Measurements from ENCODE around the gene CCDC138. TPM values are rescaled to one million over a fixed set of nuclear protein-coding genes. Genes with fewer than 3 reads are reported as not detected.

CCDC138 gene
- total RNA-seq, 2 experiments from 2014 or later, result 14.3 to 15.3 TPM

DNA sequence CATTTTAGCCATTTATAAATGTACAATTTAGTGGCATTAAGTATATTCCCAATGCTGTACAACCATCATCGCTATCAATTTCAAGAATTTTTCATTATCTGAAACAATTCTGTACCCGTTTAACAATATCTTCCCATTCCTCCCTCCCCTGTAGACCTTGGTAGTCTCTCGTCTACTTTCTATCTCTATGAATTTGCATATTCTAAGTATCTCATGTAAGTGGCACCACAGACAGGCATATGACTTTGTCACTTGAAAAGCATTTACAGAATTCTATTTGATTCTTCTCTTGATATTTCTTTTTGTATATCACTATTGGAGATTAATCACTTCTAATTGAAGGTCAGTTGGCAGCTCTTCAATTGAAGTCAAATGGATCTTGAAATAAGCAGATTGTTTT lies 48.0 kb downstream of the CCDC138 start:
- ATAC-seq (no peak), DNase-seq (no peak)
- no peak overlapping the region for H3K4me3 Mint-ChIP-seq
- intact Hi-C loops (cut with DNase I, micrococcal nuclease), result no loop called here
- H3K4me1 Mint-ChIP-seq, result peaks cover 20% of the 10 kb centered on the region
- H3K27ac Mint-ChIP-seq, result no peak overlapping the region
- H3K36me3 Mint-ChIP-seq (ENCODE audit: low read depth), result peaks cover 31% of the 10 kb centered on the region
- ChIA-PET CTCF (interaction anchor here (1.4 kb wide), 1 partner anchor 19 kb away, joined by 3 read pairs; no protein-coding TSS in a partner anchor), POLR2A (interaction anchor here (0.6 kb wide), 1 partner anchor 258 kb away, joined by 3 read pairs; no protein-coding TSS in a partner anchor)
- H3K9me3 Mint-ChIP-seq (ENCODE audit: low read depth), result peaks cover 6% of the 10 kb centered on the region
- H3K27me3 Mint-ChIP-seq, result no peaks in the 10 kb centered on the region

DNA sequence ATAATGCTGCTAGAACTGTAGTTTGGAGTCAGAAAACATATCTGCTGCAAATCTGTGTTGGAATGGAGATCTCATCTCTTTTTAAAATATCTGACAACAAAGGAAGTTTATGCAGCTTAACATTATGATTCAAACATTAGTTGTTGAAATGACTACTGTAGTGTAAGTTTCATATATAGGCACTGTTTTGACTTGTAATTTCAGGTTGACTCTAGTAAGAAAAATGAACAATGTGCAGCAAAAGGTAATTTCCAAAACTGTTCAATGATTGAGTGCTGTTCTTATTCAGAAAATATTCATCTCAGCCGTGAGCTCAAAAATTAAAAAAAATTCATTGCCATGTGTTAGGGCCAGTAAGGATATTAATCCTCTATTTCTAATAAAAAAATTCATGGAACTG lies 48.5 kb downstream of the CCDC138 start:
- H3K27me3 Mint-ChIP-seq, result no peaks in the 10 kb centered on the region
- ChIA-PET POLR2A (interaction anchor here (0.6 kb wide), 1 partner anchor 258 kb away, joined by 3 read pairs; no protein-coding TSS in a partner anchor), CTCF (interaction anchor here (1.4 kb wide), 1 partner anchor 19 kb away, joined by 3 read pairs; no protein-coding TSS in a partner anchor)
- H3K9me3 Mint-ChIP-seq (ENCODE audit: low read depth), result peaks cover 9% of the 10 kb centered on the region
- no peak overlapping the region for H3K4me3 Mint-ChIP-seq
- no peak overlapping the region for H3K27ac Mint-ChIP-seq
- ATAC-seq (peak; percentile 80), DNase-seq (no peak)
- intact Hi-C loops (cut with DNase I, micrococcal nuclease), result no loop called here
- H3K4me1 Mint-ChIP-seq, result peaks cover 20% of the 10 kb centered on the region
- peaks cover 34% of the 10 kb centered on the region for H3K36me3 Mint-ChIP-seq (ENCODE audit: low read depth)

DNA sequence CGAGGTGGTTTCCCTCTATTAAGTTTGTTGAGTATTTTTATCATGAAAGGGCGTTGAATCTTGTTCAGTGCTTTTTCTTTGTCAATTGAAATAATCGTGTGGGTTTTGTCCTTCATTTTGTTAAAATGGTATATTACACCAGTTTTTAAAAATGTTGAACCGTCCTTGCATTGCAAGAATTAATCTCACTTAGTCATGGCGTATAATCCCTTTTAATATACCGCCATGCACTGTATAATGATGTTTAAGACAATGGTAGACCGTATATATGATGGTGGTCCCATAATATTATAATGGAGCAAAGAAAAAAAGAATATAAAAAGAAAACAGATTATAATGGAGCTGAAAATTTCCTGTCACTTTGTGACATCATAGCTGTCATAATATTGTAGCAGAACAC lies 50.6 kb downstream of the CCDC138 start:
- intact Hi-C loops (cut with DNase I, micrococcal nuclease), result no loop called here
- Mint-ChIP-seq H3K4me3 (no peak overlapping the region), H3K4me1 (peaks cover 20% of the 10 kb centered on the region), H3K36me3 (ENCODE audit: low read depth) (peaks cover 50% of the 10 kb centered on the region), H3K9me3 (ENCODE audit: low read depth) (peaks cover 15% of the 10 kb centered on the region), H3K27me3 (no peaks in the 10 kb centered on the region), H3K27ac (no peak overlapping the region)
- ChIA-PET CTCF (no interaction called here), POLR2A (no interaction called here)
- DNase-seq (no peak), ATAC-seq (no peak)

DNA sequence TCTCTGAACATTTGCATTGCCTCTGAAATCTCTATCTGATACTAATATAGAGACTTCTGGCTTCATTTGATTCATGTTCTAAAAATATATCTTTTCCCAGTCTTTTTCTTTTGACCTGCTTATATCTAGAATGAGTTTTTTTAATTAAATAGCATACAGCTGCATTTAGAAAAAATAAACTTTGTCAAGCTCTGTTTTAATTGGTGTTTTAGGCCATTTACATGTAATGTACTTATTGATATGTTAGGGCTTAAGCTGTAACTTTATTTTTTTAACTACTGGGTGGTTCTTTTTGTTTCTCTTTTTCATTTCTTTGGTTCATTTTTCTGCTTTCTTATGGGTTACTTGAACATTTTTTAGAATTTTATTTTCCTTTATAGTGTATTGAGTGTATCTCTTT lies 54.9 kb downstream of the CCDC138 start:
- no peaks in the 10 kb centered on the region for H3K4me1 Mint-ChIP-seq
- H3K36me3 Mint-ChIP-seq (ENCODE audit: low read depth), result peaks cover 43% of the 10 kb centered on the region
- peaks cover 13% of the 10 kb centered on the region for H3K9me3 Mint-ChIP-seq (ENCODE audit: low read depth)
- no peaks in the 10 kb centered on the region for H3K27me3 Mint-ChIP-seq
- intact Hi-C loops (cut with DNase I, micrococcal nuclease), result no loop called here
- ChIA-PET POLR2A (no interaction called here), CTCF (interaction anchor here (1.0 kb wide), 1 partner anchor 26 kb away, joined by 3 read pairs; no protein-coding TSS in a partner anchor)
- H3K4me3 Mint-ChIP-seq, result no peak overlapping the region
- no peak for DNase-seq
- H3K27ac Mint-ChIP-seq, result no peak overlapping the region
- ATAC-seq, result no peak

DNA sequence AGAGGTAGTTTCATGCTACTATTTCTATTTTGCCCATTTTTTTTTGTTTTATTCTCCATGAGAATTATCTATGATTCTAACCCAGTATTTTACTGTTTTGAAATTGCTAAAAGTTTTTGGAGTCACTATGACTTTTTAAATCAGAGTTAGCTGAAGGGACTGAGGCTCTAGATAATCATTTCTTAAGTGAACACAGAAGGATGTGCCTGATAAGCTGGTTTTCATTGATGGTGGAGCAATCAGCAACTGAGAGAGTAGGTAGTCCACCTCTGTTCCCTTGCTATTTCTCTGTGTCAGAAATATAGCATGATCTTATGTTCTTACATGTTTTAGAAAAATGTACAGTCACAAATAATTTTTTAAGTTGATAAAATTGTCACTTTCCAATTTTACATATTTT lies 59.4 kb downstream of the CCDC138 start:
- peaks cover 25% of the 10 kb centered on the region for H3K36me3 Mint-ChIP-seq (ENCODE audit: low read depth)
- DNase-seq, result no peak
- H3K4me3 Mint-ChIP-seq, result no peak overlapping the region
- no peaks in the 10 kb centered on the region for H3K27me3 Mint-ChIP-seq
- ChIA-PET POLR2A (no interaction called here), CTCF (interaction anchor here (0.6 kb wide), 1 partner anchor 19 kb away, joined by 3 read pairs; no protein-coding TSS in a partner anchor)
- ATAC-seq, result no peak
- intact Hi-C loops (cut with DNase I, micrococcal nuclease), result no loop called here
- no peak overlapping the region for H3K27ac Mint-ChIP-seq
- no peaks in the 10 kb centered on the region for H3K4me1 Mint-ChIP-seq
- H3K9me3 Mint-ChIP-seq (ENCODE audit: low read depth), result peaks cover 6% of the 10 kb centered on the region

DNA sequence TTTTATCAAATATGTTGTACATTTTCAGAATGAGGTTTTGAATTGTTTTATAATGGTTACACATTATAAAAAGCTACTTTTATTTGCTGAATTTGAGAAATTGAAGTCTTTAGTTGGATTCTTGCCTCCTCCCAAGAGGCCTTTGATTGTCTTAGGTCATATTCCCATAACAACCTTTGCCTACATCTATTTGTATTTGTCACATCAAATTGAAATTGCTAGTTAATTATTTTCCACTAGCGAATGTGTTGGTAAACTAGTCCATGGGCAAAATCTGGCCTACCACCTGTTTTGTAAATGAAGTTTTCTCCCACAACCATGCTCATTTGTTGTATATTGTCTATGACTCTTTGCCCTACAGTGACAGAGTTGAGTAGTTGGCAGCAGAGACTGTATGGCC lies 60.4 kb downstream of the CCDC138 start:
- no peak overlapping the region for H3K4me3 Mint-ChIP-seq
- no peaks in the 10 kb centered on the region for H3K4me1 Mint-ChIP-seq
- no peak overlapping the region for H3K27ac Mint-ChIP-seq
- DNase-seq, result no peak
- ATAC-seq, result no peak
- no peaks in the 10 kb centered on the region for H3K27me3 Mint-ChIP-seq
- peaks cover 25% of the 10 kb centered on the region for H3K36me3 Mint-ChIP-seq (ENCODE audit: low read depth)
- ChIA-PET POLR2A (no interaction called here), CTCF (interaction anchor here (0.8 kb wide), 1 partner anchor 241 kb away, joined by 3 read pairs; no protein-coding TSS in a partner anchor)
- no peaks in the 10 kb centered on the region for H3K9me3 Mint-ChIP-seq (ENCODE audit: low read depth)
- intact Hi-C loops (cut with DNase I, micrococcal nuclease), result no loop called here

DNA sequence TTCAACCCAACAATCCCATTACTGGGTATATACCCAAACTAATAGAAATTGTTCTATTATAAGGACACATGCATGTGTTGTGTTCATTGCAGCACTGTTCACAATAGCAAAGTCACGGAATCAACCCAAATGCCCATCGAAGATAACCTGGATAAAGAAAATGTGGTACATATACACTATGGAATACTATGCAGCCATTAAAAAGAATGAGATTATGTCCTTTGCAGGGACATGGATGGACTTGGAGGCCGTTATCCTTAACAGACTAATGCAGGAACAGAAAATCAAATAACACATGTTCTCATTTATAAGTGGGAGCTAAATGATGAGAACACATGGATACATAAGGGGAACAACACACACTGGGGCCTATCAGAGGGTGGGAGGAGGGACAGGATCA lies 65.8 kb downstream of the CCDC138 start:
- DNase-seq (no peak), ATAC-seq (no peak)
- Mint-ChIP-seq H3K4me3 (no peak overlapping the region), H3K36me3 (ENCODE audit: low read depth) (peaks cover 19% of the 10 kb centered on the region), H3K9me3 (ENCODE audit: low read depth) (no peaks in the 10 kb centered on the region), H3K27me3 (no peaks in the 10 kb centered on the region), H3K4me1 (no peaks in the 10 kb centered on the region), H3K27ac (no peak overlapping the region)
- POLR2A ChIA-PET, result no interaction called here
- CTCF ChIA-PET, result no interaction called here
- intact Hi-C loops (cut with DNase I, micrococcal nuclease), result no loop called here

DNA sequence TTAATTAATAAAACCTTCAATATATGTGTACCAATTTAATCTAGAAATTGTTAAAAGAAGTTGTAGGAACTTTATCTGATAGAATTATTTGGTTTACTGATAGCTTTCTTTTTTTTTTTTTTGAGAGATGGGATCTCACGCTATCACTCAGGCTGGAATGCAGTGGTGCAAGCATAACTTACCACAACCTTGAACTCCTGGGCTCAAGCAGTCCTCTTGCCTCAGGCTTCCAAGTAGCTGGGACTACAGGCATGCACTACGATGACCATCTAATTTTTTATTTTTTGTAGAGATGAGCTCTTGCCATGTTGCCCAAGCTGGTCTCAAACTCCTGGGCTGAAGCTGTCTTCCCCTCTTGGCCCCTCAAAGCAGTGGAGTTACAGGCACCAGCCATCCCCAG lies 66.8 kb downstream of the CCDC138 start:
- Mint-ChIP-seq H3K9me3 (ENCODE audit: low read depth) (no peaks in the 10 kb centered on the region), H3K4me1 (no peaks in the 10 kb centered on the region), H3K36me3 (ENCODE audit: low read depth) (peaks cover 19% of the 10 kb centered on the region), H3K27me3 (no peaks in the 10 kb centered on the region), H3K4me3 (no peak overlapping the region), H3K27ac (no peak overlapping the region)
- DNase-seq (no peak), ATAC-seq (no peak)
- ChIA-PET POLR2A (no interaction called here), CTCF (interaction anchor here (0.6 to 1.3 kb wide), 3 partner anchors 18 to 224 kb away, joined by 3 to 4 read pairs (median 3); no protein-coding TSS in a partner anchor)
- intact Hi-C loops (cut with DNase I, micrococcal nuclease), result no loop called here

DNA sequence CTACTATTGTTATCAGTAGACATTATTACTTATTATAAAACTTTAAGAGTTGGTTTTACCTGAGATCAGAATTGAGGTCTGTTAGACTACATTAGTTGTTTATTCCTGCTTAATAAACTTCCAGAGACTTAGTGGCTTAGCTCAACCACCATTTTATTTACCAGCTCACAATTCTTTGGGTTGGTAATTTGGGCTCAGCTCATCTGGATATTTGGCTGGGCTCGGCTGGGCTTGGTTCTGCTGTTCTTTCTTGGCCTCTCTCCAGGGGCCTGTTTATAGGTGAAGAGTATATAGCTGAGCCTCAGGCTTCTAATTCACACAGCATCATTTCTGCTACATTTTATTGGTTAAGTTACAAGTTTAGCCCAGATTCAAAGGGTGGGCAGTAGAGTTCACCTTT lies 67.9 kb downstream of the CCDC138 start:
- Mint-ChIP-seq H3K27ac (no peak overlapping the region), H3K36me3 (ENCODE audit: low read depth) (peaks cover 25% of the 10 kb centered on the region), H3K4me3 (no peak overlapping the region), H3K9me3 (ENCODE audit: low read depth) (no peaks in the 10 kb centered on the region), H3K4me1 (no peaks in the 10 kb centered on the region), H3K27me3 (no peaks in the 10 kb centered on the region)
- ChIA-PET POLR2A (no interaction called here), CTCF (interaction anchor here (0.6 to 1.3 kb wide), 6 partner anchors 20 to 298 kb away, joined by 3 to 4 read pairs (median 3); no protein-coding TSS in a partner anchor)
- DNase-seq, result no peak
- intact Hi-C loops (cut with DNase I, micrococcal nuclease), result loop anchor here (2.0 kb wide), 2 partner anchors 134 to 656 kb away; partner anchors contain the start of gene EDAR (in 1 of the 2)
- no peak for ATAC-seq

DNA sequence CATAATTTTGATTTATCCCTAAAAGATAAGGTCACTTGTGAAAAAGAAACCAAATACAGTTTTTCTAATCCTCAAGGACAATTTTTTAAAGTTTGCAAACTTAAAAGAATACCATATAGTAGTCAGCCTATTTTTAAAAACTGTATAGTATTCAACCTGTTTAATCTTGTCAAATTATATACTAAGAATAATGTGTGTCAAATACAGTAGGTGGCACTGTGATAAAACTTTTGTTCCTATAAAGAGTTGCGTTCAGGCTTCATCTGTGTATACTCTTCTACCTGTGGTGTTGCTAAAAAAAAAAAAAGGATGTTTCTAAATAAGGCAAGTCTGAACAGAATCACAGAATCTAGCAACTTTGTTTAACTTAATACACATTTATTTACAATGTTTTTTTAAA lies 68.6 kb downstream of the CCDC138 start:
- intact Hi-C loops (cut with DNase I, micrococcal nuclease), result loop anchor here (1.0 to 2.0 kb wide), 3 partner anchors 134 to 656 kb away; partner anchors contain the start of gene EDAR (in 2 of the 2)
- POLR2A ChIA-PET, result no interaction called here
- ATAC-seq (peak; percentile 63), DNase-seq (no peak)
- Mint-ChIP-seq H3K9me3 (ENCODE audit: low read depth) (no peaks in the 10 kb centered on the region), H3K4me1 (no peaks in the 10 kb centered on the region), H3K27ac (no peak overlapping the region), H3K27me3 (no peaks in the 10 kb centered on the region), H3K4me3 (no peak overlapping the region), H3K36me3 (ENCODE audit: low read depth) (peaks cover 25% of the 10 kb centered on the region)
- CTCF ChIA-PET, result interaction anchor here (1.4 kb wide), 1 partner anchor 105 kb away, joined by 4 read pairs; no protein-coding TSS in a partner anchor

DNA sequence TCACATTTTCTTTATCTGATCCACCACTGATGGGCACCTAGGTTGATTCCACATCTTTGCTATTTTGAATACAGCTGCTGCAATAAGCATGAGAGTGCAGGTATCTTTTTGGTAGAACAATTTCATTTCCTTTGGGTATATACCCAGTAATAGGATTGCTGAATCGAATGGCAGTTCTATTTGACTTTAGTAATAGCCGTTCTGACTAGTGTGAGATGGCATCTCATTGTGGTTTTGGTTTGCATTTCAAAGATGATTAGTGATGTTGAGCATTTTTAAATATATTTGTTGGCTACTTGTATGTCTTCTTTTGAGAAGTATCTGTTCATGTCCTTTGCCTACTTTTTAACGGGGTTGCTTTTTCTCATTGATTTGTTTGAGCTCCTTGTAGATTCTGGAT lies 72.3 kb downstream of the CCDC138 start:
- Mint-ChIP-seq H3K27ac (no peak overlapping the region), H3K36me3 (ENCODE audit: low read depth) (peaks cover 10% of the 10 kb centered on the region), H3K4me1 (no peaks in the 10 kb centered on the region), H3K27me3 (no peaks in the 10 kb centered on the region), H3K9me3 (ENCODE audit: low read depth) (no peaks in the 10 kb centered on the region), H3K4me3 (no peak overlapping the region)
- POLR2A ChIA-PET, result no interaction called here
- no peak for DNase-seq
- no peak for ATAC-seq
- intact Hi-C loops (cut with DNase I, micrococcal nuclease), result no loop called here
- CTCF ChIA-PET, result interaction anchor here (1.1 to 3.3 kb wide), 2 partner anchors 14 to 130 kb away, joined by 4 to 13 read pairs; partner anchors contain the start of gene EDAR

DNA sequence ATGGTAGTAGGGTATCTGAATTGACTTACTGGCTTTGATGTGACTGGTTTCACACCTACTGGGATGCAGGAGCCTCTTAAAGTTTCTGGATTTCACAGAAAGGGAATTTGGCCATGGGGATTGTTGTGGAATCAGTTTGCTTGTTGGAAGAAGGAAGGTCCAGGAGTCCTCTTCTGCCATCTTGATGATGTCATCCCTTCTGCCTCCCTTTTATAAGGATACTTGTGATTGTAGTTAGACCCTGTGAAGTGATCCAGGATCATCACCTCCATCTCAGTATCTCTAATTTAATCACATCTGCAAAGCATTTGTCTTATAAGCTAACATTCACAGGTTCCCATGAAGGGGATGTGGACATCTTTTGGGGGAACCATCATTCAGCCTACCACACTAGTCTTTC lies 79.5 kb downstream of the CCDC138 start:
- intact Hi-C loops (cut with DNase I, micrococcal nuclease), result no loop called here
- H3K27me3 Mint-ChIP-seq, result no peaks in the 10 kb centered on the region
- no peaks in the 10 kb centered on the region for H3K4me1 Mint-ChIP-seq
- ChIA-PET POLR2A (no interaction called here), CTCF (interaction anchor here (0.9 kb wide), 1 partner anchor 13 kb away, joined by 3 read pairs; no protein-coding TSS in a partner anchor)
- no peak for DNase-seq
- no peak overlapping the region for H3K27ac Mint-ChIP-seq
- H3K36me3 Mint-ChIP-seq (ENCODE audit: low read depth), result peaks cover 43% of the 10 kb centered on the region
- H3K4me3 Mint-ChIP-seq, result no peak overlapping the region
- no peak for ATAC-seq
- peaks cover 16% of the 10 kb centered on the region for H3K9me3 Mint-ChIP-seq (ENCODE audit: low read depth)

Data from activated CD4-positive, alpha-beta T cell treated with anti-CD3 and anti-CD28 coated beads for 36 hours (primary cell).